OCI-LY1 (cell line): ENCODE data around the gene BLNK.

Experiments used
- H2AFZ ChIP-seq: fragments of 200-600 bp; sonication (generic), shearing (Covaris generic); 2 replicates; pipeline ENCODE4 v1.6.0; 2014; ENCODE audit warnings: antibody characterized with exemption, mild to moderate bottlenecking, low read length
- H3F3A ChIP-seq: fragments of 200-600 bp; sonication (generic), shearing (Covaris generic); 2 replicates; pipeline ENCODE4 v1.6.0; 2014; ENCODE audit warnings: mild to moderate bottlenecking, antibody characterized with exemption, low read length, moderate library complexity; ENCODE audit not compliant: insufficient read depth
- H3K27ac ChIP-seq: fragments of 200-600 bp; sonication (generic); 2 replicates; pipeline ENCODE4 v1.5.1; 2014; ENCODE audit warnings: low read length, mixed run types, mild to moderate bottlenecking, low read depth; ENCODE audit not compliant: poor library complexity, severe bottlenecking
- H3K27me3 ChIP-seq: fragments of 200-600 bp; sonication (generic); 2 replicates; pipeline ENCODE4 v1.6.0; 2014; ENCODE audit warnings: antibody characterized with exemption, mild to moderate bottlenecking, low read length, moderate library complexity; ENCODE audit not compliant: insufficient read depth
- H3K36me3 ChIP-seq: fragments of 200-600 bp; sonication (generic); 2 replicates; pipeline ENCODE4 v1.6.1; 2014; ENCODE audit warnings: mild to moderate bottlenecking, antibody characterized with exemption, low read length, moderate library complexity, mixed read lengths; ENCODE audit not compliant: insufficient read depth
- H3K4me1 ChIP-seq: fragments of 200-600 bp; sonication (generic); 2 replicates; pipeline ENCODE4 v1.5.1; 2014; ENCODE audit warnings: mild to moderate bottlenecking, low read length, moderate library complexity; ENCODE audit not compliant: insufficient read depth, severe bottlenecking
- H3K4me2 ChIP-seq: fragments of 200-600 bp; sonication (generic), shearing (Covaris generic); 2 replicates; pipeline ENCODE4 v1.6.1; 2014; ENCODE audit warnings: low read length
- H3K4me3 ChIP-seq: fragments of 200-600 bp; sonication (generic); 2 replicates; pipeline ENCODE4 v1.5.1; 2014; ENCODE audit warnings: low read length, low read depth, mild to moderate bottlenecking, mixed read lengths; ENCODE audit not compliant: poor library complexity, severe bottlenecking
- H3K79me2 ChIP-seq: fragments of 200-600 bp; shearing (Covaris generic); 2 replicates; pipeline ENCODE4 v1.6.1; 2016; ENCODE audit warnings: mixed run types, low read length, mixed read lengths; ENCODE audit not compliant: insufficient read depth
- H3K9ac ChIP-seq: fragments of 200-600 bp; sonication (generic), shearing (Covaris generic); 2 replicates; pipeline ENCODE4 v1.6.1; 2014; ENCODE audit warnings: mild to moderate bottlenecking, low read length, mixed read lengths
- H3K9me2 ChIP-seq: fragments of 200-600 bp; sonication (generic), shearing (Covaris generic); 2 replicates; pipeline ENCODE4 v1.6.1; 2014; ENCODE audit warnings: low read depth, mild to moderate bottlenecking, low read length, mixed read lengths
- H3K9me3 ChIP-seq: fragments of 200-600 bp; shearing (Covaris generic); 2 replicates; pipeline ENCODE4 v1.6.1; 2014; ENCODE audit warnings: low read length, mixed read lengths
- H4K20me1 ChIP-seq: fragments of 200-600 bp; sonication (generic), shearing (Covaris generic); 2 replicates; pipeline ENCODE4 v1.6.0; 2016; ENCODE audit warnings: mild to moderate bottlenecking, low read length; ENCODE audit not compliant: insufficient read depth
- CTCF ChIP-seq: fragments of 200-600 bp; sonication (generic), shearing (Covaris generic); IDR thresholded peaks from 2 replicates; pipeline ENCODE4 v1.5.1; 2017; ENCODE audit warnings: mild to moderate bottlenecking, antibody characterized with exemption, low read length, moderate library complexity, mixed read lengths
- EZH2 ChIP-seq: fragments of 200-600 bp; sonication (generic), shearing (Covaris generic); IDR thresholded peaks from 2 replicates; pipeline ENCODE4 v1.8.0; 2017; ENCODE audit warnings: borderline replicate concordance, mixed run types, mild to moderate bottlenecking, antibody characterized with exemption, low read length, moderate library complexity, mixed read lengths

BLNK gene

DNA sequence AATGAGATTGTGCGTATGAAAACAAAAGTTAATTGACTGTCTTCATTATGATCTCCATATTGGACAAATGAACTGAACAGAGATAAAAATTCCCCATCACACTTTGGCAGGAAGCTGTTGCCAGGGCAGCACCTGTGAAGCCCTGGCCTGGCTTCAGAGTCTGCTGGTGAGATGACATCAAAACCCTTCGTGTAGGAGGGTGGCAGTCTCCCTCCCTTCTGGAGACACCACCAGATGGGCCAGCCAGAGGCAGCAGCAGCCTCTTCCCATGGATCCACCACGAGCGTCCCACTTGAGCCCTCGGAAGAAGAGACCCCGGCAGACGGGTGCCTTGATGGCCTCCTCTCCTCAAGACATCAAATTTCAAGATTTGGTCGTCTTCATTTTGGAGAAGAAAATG, 32.9 kb upstream of the BLNK start, which contains the start of gene DNTT:
TSS of gene DNTT (plus strand) at position 205 of the 400 bp plus-strand sequence. CDS start at position 269, 64 bp downstream.
- peaks cover 79% of the 10 kb centered on the region for H3K4me1 ChIP-seq
- H3K36me3 ChIP-seq: no peaks in the 10 kb centered on the region
- no peaks in the 10 kb centered on the region for H3F3A ChIP-seq
- no peak within 1 kb of the TSS for H3K4me3 ChIP-seq
- H3K4me2 ChIP-seq: no peak within 1 kb of the TSS
- no peak within 1 kb of the TSS for H3K9ac ChIP-seq
- H3K27ac ChIP-seq: peak within 1 kb of the TSS; percentile 20
- no peaks in the 10 kb centered on the region for H3K9me2 ChIP-seq
- no peaks in the 10 kb centered on the region for H3K27me3 ChIP-seq
- TF ChIP-seq CTCF (no peak), EZH2 (no peak)
- H3K9me3 ChIP-seq: no peaks in the 10 kb centered on the region
- H3K79me2 ChIP-seq: no peaks in the 10 kb centered on the region
- no peak within 1 kb of the TSS for H2AFZ ChIP-seq
- no peaks in the 10 kb centered on the region for H4K20me1 ChIP-seq

DNA sequence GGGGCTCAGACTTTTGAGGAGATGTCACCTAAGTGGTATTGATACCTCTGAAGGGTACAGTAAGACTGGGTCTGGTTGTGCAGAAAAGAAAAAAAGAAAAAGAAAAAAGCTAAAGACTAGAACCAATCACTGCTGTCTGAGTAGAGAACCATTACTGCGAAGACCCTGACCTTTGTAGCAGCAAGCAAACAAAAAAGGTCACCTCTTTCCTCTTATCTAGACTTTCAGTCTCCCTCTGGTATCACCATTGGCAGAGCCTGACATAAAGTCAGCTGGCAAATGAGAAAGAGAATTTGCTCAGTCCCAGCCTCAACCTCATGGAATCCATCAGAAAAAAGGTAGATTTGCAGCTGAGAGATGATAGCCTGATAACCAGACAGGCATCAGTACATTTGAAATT, 30.2 kb upstream of the BLNK start:
- Histone ChIP-seq H4K20me1 (no peaks in the 10 kb centered on the region), H3K27me3 (no peaks in the 10 kb centered on the region), H3K79me2 (no peaks in the 10 kb centered on the region), H3K4me3 (no peak overlapping the region), H3K36me3 (no peaks in the 10 kb centered on the region), H3K27ac (peak overlapping the region; percentile 96), H3K4me1 (peaks cover 74% of the 10 kb centered on the region), H3K9me2 (no peaks in the 10 kb centered on the region), H3F3A (no peaks in the 10 kb centered on the region; the same call in 1 of the 2 replicates), H2AFZ (no peak overlapping the region), H3K9me3 (no peaks in the 10 kb centered on the region), H3K4me2 (no peak overlapping the region), H3K9ac (no peak overlapping the region)
- TF ChIP-seq CTCF: no peak
- TF ChIP-seq EZH2: no peak

DNA sequence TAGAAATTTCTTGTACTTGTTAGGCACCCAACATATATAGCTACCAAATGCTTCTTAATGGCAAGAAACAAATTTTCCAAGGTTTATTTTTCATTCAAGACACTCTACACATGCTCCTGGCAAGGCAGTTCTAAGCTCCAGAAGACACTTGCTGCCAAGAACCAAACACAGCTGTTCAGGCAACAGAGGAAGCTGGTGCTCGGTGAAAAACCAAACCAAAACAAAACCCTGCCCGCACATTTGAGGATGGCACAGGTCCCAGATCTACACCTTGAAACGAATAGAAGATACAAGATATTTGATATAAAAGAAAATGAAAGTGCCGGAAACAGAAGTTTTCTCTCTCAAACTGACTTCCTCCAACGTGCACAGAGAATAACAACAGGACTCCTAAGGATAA, 28.0 kb upstream of the BLNK start:
- Histone ChIP-seq H3F3A (no peaks in the 10 kb centered on the region; the same call in 1 of the 2 replicates), H3K9me3 (no peaks in the 10 kb centered on the region), H2AFZ (0 out of 2 replicates have a peak overlapping the region, but pooled peaks have one; percentile 80), H3K27me3 (no peaks in the 10 kb centered on the region), H3K4me3 (peak overlapping the region; percentile 42), H3K79me2 (no peaks in the 10 kb centered on the region), H3K9ac (peak overlapping the region; percentile 39; the same call in 1 of the 2 replicates), H3K27ac (peak overlapping the region; percentile 96), H3K4me1 (peaks cover 70% of the 10 kb centered on the region), H3K9me2 (no peaks in the 10 kb centered on the region), H4K20me1 (no peaks in the 10 kb centered on the region), H3K36me3 (no peaks in the 10 kb centered on the region), H3K4me2 (peak overlapping the region; percentile 68)
- TF ChIP-seq CTCF (no peak), EZH2 (no peak)
